BJ (cell line): Measurements from ENCODE around the gene ADCY2. TPM values are rescaled to one million over a fixed set of nuclear protein-coding genes. Genes with fewer than 3 reads are reported as not detected.

Source experiments
- CTCF ChIA-PET: fragments of 350-600 bp; formaldehyde crosslinking; extraction: SDS; loops from one replicate; lab custom pipeline; 2021; ENCODE audit warnings: antibody characterized with exemption, inconsistent platforms; lab: Yijun Ruan, JAX
- POLR2A ChIA-PET: fragments of 300-600 bp; sonication (Branson Sonifier 250); formaldehyde crosslinking; extraction: SDS; loops from one replicate; lab custom pipeline; 2021; ENCODE audit warnings: antibody characterized with exemption; lab: Charles Lee
- DNase-seq: peaks from one replicate; pipeline ENCODE4 v3.0.0-alpha.2; 2011; ENCODE audit warnings: low read depth
- H3K27me3 ChIP-seq: 2 replicates; pipeline ENCODE4 v1.6.0; 2011; ENCODE audit warnings: low read length; ENCODE audit not compliant: control insufficient read depth, insufficient read depth
- H3K36me3 ChIP-seq: 2 replicates; pipeline ENCODE4 v1.5.1; 2011; ENCODE audit warnings: low read length; ENCODE audit not compliant: control insufficient read depth, insufficient read depth
- H3K4me3 ChIP-seq: 2 replicates; pipeline ENCODE4 v1.5.1; 2011; ENCODE audit warnings: low read depth, mild to moderate bottlenecking, control low read depth, low read length
- polyA plus RNA-seq: library from polyadenylated mRNA; depleted of rRNA; stranded (reverse); fragments of >200 nt; gene quantifications from 2 replicates; pipeline ENCODE4 v1.2.3, GENCODE V29; 2011
- TF ChIP-seq, protein P1 (sequence below): IDR thresholded peaks from 2 replicates; pipeline ENCODE4 v1.5.1; 2011; ENCODE audit warnings: low read depth, mild to moderate bottlenecking, control low read depth, inconsistent platforms, low read length, moderate library complexity; ENCODE audit not compliant: insufficient read depth

ADCY2 gene
- polyA plus RNA-seq, 1 experiment: not detected

DNA sequence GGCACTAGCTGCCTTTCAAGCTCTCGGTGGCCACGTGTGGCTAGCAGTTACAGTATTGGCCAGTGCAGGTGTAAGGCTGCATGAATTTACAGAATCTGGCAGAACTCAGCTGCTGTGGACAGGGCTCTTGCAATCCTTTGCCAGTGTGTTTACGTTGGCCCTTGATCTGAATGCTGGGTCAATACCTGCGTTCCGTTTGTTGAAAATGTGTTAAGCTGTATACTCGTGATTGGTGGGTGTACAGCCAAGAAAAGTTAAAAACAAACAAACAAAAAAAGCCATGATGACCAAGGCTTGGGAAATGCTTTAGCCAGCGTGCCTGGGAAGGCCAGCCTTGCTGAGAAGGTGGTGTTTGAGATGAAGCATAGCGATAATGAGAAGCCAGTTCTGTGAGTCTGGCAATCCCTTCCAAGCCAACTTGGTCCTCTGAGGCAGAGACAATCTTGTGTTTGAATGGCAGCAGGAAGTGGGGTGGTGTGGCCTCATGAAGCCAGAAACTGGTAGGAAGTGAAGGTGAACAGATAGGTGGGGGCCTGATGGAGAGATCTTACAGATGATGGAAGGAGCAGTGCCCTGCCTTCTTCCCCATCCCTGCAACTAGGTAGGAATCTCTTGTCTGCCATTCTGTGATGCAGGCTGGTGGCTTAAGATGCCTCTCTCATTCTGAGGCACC is 455.8 kb downstream of the ADCY2 start:
- no peak for DNase-seq
- CTCF ChIA-PET: interaction anchor here (1.8 kb wide), 1 partner anchor 8 kb away, joined by 10 read pairs; no protein-coding TSS in a partner anchor

DNA sequence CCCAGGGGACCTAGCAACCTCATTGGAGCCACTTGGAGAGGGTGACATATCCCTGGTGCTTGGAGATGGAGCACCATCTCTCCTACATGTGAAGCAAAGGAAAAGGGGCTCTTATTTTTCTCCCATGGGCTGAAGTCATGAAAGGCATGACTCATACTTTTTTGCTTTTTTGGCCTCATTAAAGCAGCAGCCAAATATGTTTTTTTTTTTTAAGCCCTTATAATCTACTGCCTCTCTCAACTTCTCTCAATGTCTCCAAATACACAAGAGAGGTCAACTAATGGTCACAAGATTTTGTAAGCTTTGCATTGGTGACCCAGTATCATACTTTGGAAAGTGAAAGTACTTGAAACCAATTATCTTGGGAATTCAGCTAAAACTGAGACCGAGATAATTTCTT is 456.6 kb downstream of the ADCY2 start:
- CTCF ChIA-PET: no interaction called here
- TF ChIP-seq, protein P1, sequence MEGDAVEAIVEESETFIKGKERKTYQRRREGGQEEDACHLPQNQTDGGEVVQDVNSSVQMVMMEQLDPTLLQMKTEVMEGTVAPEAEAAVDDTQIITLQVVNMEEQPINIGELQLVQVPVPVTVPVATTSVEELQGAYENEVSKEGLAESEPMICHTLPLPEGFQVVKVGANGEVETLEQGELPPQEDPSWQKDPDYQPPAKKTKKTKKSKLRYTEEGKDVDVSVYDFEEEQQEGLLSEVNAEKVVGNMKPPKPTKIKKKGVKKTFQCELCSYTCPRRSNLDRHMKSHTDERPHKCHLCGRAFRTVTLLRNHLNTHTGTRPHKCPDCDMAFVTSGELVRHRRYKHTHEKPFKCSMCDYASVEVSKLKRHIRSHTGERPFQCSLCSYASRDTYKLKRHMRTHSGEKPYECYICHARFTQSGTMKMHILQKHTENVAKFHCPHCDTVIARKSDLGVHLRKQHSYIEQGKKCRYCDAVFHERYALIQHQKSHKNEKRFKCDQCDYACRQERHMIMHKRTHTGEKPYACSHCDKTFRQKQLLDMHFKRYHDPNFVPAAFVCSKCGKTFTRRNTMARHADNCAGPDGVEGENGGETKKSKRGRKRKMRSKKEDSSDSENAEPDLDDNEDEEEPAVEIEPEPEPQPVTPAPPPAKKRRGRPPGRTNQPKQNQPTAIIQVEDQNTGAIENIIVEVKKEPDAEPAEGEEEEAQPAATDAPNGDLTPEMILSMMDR: no peak
- POLR2A ChIA-PET: no interaction called here
- peaks cover 15% of the 10 kb centered on the region for H3K27me3 ChIP-seq
- H3K36me3 ChIP-seq: no peaks in the 10 kb centered on the region
- H3K4me3 ChIP-seq: no peak overlapping the region
- DNase-seq: no peak

More for the DNA sequence above, 455.8 kb downstream of the ADCY2 start:
- TF ChIP-seq, protein P1: no peak
- POLR2A ChIA-PET: no interaction called here
- Histone ChIP-seq H3K4me3 (no peak overlapping the region), H3K36me3 (no peaks in the 10 kb centered on the region), H3K27me3 (peaks cover 16% of the 10 kb centered on the region)

DNA sequence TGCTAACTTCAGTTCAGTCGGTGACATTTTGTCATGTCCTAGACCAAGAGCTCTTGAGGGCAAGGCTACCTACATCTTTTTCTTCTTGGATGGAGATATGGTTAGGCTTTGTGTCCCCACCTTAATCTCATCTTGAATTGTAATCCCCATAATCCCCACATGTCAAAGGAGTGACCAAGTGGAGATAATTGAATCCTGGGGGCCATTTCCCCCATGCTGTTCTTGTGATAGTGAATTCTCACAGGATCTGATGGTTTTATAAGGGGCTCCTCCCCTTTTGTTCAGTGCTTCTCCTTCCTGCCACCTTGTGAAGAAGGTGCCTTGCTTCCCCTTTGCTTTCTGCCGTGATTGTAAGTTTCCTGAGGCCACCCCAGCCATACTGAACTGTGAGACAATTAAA is 457.1 kb downstream of the ADCY2 start:
- CTCF ChIA-PET: no interaction called here

DNA sequence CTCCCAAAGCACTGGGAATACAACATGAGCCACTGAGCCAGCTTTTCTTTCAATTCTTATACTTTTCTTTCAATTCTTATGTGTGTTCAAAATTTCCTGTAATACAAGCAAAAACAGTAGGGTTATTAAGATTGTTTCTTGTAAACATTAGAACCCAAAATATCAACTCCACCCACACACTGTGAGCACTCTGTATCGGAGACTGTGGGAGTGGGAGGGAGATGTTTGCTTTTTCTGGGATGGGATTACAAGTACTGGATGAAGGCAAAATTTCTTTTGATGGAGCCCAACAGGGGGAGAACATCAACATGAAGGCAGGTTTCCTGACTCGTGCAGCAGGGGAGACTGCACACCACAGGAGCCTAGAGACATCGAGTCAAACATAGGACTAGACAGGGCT is 459.7 kb downstream of the ADCY2 start:
- POLR2A ChIA-PET: no interaction called here
- CTCF ChIA-PET: interaction anchor here (2.7 kb wide), 1 partner anchor 12 kb away, joined by 10 read pairs; no protein-coding TSS in a partner anchor

More for the DNA sequence above, 457.1 kb downstream of the ADCY2 start:
- Histone ChIP-seq H3K27me3 (peaks cover 15% of the 10 kb centered on the region), H3K36me3 (no peaks in the 10 kb centered on the region), H3K4me3 (no peak overlapping the region)
- DNase-seq: no peak
- TF ChIP-seq, protein P1: no peak
- POLR2A ChIA-PET: no interaction called here

DNA sequence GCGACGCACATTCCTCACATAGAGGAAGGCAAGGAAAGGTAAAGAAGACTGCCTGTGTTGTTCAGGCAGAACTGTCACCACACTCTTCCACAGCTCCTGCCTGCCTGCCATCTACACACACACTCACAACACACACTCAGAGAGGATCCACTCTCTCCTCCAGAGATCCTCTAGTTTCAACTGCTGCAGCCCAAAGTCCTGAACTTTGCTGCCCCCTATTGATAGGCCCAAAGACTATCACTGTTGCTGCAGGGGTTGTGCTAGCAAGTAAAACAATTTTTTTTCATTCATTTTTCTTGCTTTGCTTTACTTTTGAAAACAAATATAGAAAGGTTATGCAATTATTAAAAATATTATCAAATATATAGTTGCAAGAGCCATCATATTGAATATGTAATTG is 460.9 kb downstream of the ADCY2 start:
- Histone ChIP-seq H3K36me3 (peaks cover 3% of the 10 kb centered on the region; the same call in 1 of the 2 replicates), H3K27me3 (no peaks in the 10 kb centered on the region), H3K4me3 (no peak overlapping the region)
- no peak for DNase-seq
- TF ChIP-seq, protein P1: peak; percentile 64
- CTCF ChIA-PET: interaction anchor here (1.2 to 2.7 kb wide), 2 partner anchors 11 kb away, joined by 3 to 10 read pairs; no protein-coding TSS in a partner anchor
- POLR2A ChIA-PET: no interaction called here

More for the DNA sequence above, 459.7 kb downstream of the ADCY2 start:
- Histone ChIP-seq H3K27me3 (peaks cover 3% of the 10 kb centered on the region), H3K36me3 (0 out of 2 replicates have a peak, but pooled peaks cover 2% of the 10 kb centered on the region), H3K4me3 (no peak overlapping the region)
- TF ChIP-seq, protein P1: no peak
- DNase-seq: no peak
